HEK293T (cell line): ENCODE data around the gene SLC16A12.

Experiments
- CTBP1 ChIP-seq: fragments of 450-650 bp; IDR thresholded peaks from 2 replicates; pipeline ENCODE4 v1.6.1; 2016; ENCODE audit warnings: borderline replicate concordance
- FOXA1 ChIP-seq: fragments of 450-650 bp; IDR thresholded peaks from 2 replicates; pipeline ENCODE4 v1.6.1; 2016; ENCODE audit warnings: mild to moderate bottlenecking
- FOXK2 ChIP-seq: fragments of 450-650 bp; IDR thresholded peaks from 2 replicates; pipeline ENCODE4 v1.6.1; 2016; ENCODE audit warnings: mild to moderate bottlenecking
- FOXM1 ChIP-seq: fragments of 450-650 bp; IDR thresholded peaks from 2 replicates; pipeline ENCODE4 v1.6.1; 2017; ENCODE audit warnings: mild to moderate bottlenecking, borderline replicate concordance
- LEF1 ChIP-seq: fragments of 450-650 bp; IDR thresholded peaks from 2 replicates; pipeline ENCODE4 v1.6.1; 2017; ENCODE audit warnings: mild to moderate bottlenecking, borderline replicate concordance
- SP1 ChIP-seq: fragments of 450-650 bp; IDR thresholded peaks from 2 replicates; pipeline ENCODE4 v1.6.1; 2017
- SUZ12 ChIP-seq: fragments of 450-650 bp; IDR thresholded peaks from 2 replicates; pipeline ENCODE4 v1.6.1; 2016; ENCODE audit warnings: mild to moderate bottlenecking

DNA sequence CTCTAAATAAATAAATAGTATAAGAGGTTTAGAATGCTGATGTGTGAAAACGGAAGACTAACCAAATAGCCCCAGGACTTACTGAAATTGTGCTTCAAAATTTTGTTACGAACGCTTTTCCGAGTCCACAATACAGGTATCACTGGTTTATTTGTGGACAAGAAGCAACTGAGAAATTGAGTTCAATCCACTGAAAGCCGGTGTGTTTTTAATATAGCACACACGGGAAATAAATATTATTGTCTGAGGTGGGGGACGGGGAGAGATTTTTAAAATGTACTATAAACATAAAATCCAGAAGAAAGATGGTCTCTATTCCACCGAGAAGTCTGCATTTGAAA, 598 bp downstream of the SLC16A12 start:
- TF ChIP-seq CTBP1 (no peak), FOXA1 (no peak), LEF1 (no peak), SP1 (no peak), SUZ12 (no peak), FOXK2 (no peak), FOXM1 (no peak)
